MCF 10A (cell line): Measurements from ENCODE around the gene PLA2G2C. TPM values are rescaled to one million over a fixed set of nuclear protein-coding genes. Genes with fewer than 3 reads are reported as not detected.
"Not testable (repeated sequence)": the region's sequence is repeated elsewhere in the genome, so short reads cannot be mapped to it uniquely, and the experiment has no call there.

ENCODE experiments used
- BruUV-seq: library from RNA; stranded (reverse); fragments of 400-500 nt; replicated peaks from 2 replicates; lab custom pipeline; 2021; lab: Mats Ljungman, UMichigan
- CTCF ChIA-PET: fragments of 300-600 bp; sonication (Branson Sonifier 250); formaldehyde crosslinking; extraction: SDS; loops from one replicate; lab custom pipeline; 2021; ENCODE audit warnings: antibody characterized with exemption, inconsistent platforms; lab: Yijun Ruan, JAX
- POLR2A ChIA-PET: fragments of 300-600, 350-650 bp; sonication (Branson Sonifier 250); formaldehyde crosslinking; extraction: SDS; loops from one replicate; lab custom pipeline; 2020; ENCODE audit warnings: antibody characterized with exemption, inconsistent platforms; lab: Yijun Ruan, JAX
- DNase-seq: peaks from one replicate; pipeline ENCODE4 v3.0.0-alpha.2; 2018; ENCODE audit not compliant: unreplicated experiment
- H3K27ac Mint-ChIP-seq: one replicate; pipeline ENCODE4 v1.8.0; 2022; ENCODE audit warnings: mild to moderate bottlenecking, low read depth, mixed read lengths; ENCODE audit not compliant: unreplicated experiment
- H3K27me3 Mint-ChIP-seq: one replicate; pipeline ENCODE4 v1.8.0; 2022; ENCODE audit warnings: mixed read lengths; ENCODE audit not compliant: insufficient read depth, unreplicated experiment
- H3K36me3 Mint-ChIP-seq: one replicate; pipeline ENCODE4 v1.8.0; 2022; ENCODE audit warnings: mild to moderate bottlenecking, moderate library complexity, mixed read lengths; ENCODE audit not compliant: insufficient read depth, unreplicated experiment
- H3K4me1 Mint-ChIP-seq: one replicate; pipeline ENCODE4 v1.8.0; 2022; ENCODE audit warnings: mixed read lengths; ENCODE audit not compliant: insufficient read depth, unreplicated experiment
- H3K4me3 Mint-ChIP-seq: one replicate; pipeline ENCODE4 v1.8.0; 2022; ENCODE audit warnings: mild to moderate bottlenecking, moderate library complexity, mixed read lengths; ENCODE audit not compliant: unreplicated experiment
- H3K9me3 Mint-ChIP-seq: one replicate; pipeline ENCODE4 v1.8.0; 2022; ENCODE audit warnings: mixed read lengths; ENCODE audit not compliant: unreplicated experiment
- intact Hi-C: fragments of 100-400 bp; cut with micrococcal nuclease; formaldehyde crosslinking; loops from 2 replicates; pipeline ENCODE4 v1.14.1; 2022
- total RNA-seq: library from RNA; stranded (reverse); gene quantifications from 2 replicates; pipeline ENCODE4 v1.2.3, GENCODE V29; 2022
- TF ChIP-seq, protein P1 (sequence below): fragments of 200-600 bp; IDR thresholded peaks from one replicate; pipeline ENCODE4 v1.8.0; 2022; ENCODE audit warnings: antibody characterized with exemption, mild to moderate bottlenecking; ENCODE audit not compliant: unreplicated experiment

PLA2G2C gene
- total RNA-seq, 1 experiment from 2014 or later = not detected

DNA sequence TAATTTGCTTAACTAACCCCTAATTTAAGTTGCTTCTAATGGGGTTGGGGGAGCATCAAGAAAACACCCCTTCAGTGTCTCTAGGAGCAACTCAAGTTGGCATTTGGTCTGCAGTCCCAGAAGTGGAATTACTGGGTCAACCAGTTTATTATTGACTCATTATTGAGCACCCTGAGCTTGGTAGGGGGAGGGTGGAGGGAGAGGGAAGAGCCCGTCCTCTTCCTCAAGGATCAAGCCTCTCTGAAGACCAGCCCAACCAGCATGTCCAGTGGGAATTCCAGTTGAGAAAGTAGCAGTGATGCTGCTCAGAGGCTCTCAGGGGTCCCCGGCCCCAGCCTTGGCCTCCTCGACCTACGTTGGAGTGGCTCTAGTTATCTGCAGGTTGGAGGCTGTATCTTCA, 49.3 kb downstream of the PLA2G2C start:
- no peak overlapping the region for H3K27ac Mint-ChIP-seq
- TF ChIP-seq, protein P1, sequence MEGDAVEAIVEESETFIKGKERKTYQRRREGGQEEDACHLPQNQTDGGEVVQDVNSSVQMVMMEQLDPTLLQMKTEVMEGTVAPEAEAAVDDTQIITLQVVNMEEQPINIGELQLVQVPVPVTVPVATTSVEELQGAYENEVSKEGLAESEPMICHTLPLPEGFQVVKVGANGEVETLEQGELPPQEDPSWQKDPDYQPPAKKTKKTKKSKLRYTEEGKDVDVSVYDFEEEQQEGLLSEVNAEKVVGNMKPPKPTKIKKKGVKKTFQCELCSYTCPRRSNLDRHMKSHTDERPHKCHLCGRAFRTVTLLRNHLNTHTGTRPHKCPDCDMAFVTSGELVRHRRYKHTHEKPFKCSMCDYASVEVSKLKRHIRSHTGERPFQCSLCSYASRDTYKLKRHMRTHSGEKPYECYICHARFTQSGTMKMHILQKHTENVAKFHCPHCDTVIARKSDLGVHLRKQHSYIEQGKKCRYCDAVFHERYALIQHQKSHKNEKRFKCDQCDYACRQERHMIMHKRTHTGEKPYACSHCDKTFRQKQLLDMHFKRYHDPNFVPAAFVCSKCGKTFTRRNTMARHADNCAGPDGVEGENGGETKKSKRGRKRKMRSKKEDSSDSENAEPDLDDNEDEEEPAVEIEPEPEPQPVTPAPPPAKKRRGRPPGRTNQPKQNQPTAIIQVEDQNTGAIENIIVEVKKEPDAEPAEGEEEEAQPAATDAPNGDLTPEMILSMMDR = no peak
- no peaks in the 10 kb centered on the region for H3K27me3 Mint-ChIP-seq
- CTCF ChIA-PET = no interaction called here
- POLR2A ChIA-PET = no interaction called here
- no peak for DNase-seq
- no peaks in the 10 kb centered on the region for H3K36me3 Mint-ChIP-seq
- H3K4me3 Mint-ChIP-seq = no peak overlapping the region
- intact Hi-C loops = no loop called here
- peaks cover 7% of the 10 kb centered on the region for H3K9me3 Mint-ChIP-seq
- H3K4me1 Mint-ChIP-seq = peaks cover 6% of the 10 kb centered on the region
- no TSS peak for BruUV-seq

DNA sequence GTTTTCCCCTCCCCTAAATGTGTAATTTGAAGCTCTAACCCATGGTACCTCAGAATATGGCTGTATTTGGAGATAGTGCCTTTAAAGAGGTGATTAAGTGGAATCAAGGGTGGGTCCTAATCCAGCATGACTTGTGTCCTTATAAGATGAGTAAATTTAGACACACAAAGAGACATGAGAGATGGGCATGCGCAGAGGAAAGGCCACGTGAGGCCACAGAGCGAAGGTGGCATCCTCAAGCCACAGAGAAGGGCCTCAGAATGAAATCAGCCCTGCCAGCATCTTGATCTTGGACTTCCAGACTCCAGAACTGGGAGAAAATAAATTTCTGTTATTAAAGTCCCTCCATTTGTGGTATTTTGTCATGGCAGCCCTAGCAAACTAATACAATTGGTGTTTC, 50.1 kb downstream of the PLA2G2C start:
- H3K9me3 Mint-ChIP-seq = peaks cover 7% of the 10 kb centered on the region
- TF ChIP-seq, protein P1 = no peak
- CTCF ChIA-PET = no interaction called here
- H3K4me3 Mint-ChIP-seq = no peak overlapping the region
- no TSS peak for BruUV-seq
- POLR2A ChIA-PET = no interaction called here
- intact Hi-C loops = no loop called here
- H3K27me3 Mint-ChIP-seq = no peaks in the 10 kb centered on the region
- DNase-seq = no peak
- peaks cover 6% of the 10 kb centered on the region for H3K4me1 Mint-ChIP-seq
- no peaks in the 10 kb centered on the region for H3K36me3 Mint-ChIP-seq
- no peak overlapping the region for H3K27ac Mint-ChIP-seq

DNA sequence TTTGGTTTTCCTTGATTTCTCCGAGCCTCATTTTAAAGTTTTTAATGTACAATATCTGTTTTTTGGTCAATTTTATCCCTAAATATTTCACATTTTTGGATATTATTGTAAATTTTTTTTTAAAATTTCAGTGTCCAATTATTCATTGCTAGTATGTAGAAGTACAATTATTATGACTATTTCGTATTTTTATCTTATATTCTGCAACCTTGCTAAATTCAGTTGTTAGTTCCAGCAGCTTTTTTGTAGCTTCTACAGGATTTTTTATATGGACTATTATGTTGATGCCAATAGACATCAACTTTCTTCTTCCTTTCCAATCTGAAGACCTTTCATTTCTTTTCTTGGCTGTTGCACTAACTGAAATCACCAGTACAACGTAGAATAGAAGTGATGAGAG, 51.3 kb downstream of the PLA2G2C start:
- intact Hi-C loops = no loop called here

DNA sequence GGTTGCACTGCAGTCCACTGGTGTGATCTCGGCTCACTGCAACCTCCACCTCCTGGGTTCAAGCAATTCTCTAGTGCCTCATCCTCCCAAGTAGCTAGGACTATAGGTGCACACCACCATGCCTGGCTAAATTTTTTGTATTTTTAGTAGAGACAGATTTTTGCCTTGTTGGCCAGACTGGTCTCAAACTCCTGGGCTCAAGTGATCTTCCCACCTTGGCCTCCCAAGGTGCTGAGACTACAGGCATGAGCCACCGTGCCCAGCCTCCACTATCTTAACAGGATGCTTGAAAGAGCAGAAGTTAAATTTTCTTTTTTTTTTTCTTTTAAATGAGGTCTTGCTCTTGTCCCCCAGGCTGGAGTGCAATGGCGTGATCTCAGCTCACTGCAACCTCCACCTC, 55.8 kb downstream of the PLA2G2C start:
- intact Hi-C loops, H3K36me3 Mint-ChIP-seq, DNase-seq, H3K4me3 Mint-ChIP-seq, H3K4me1 Mint-ChIP-seq, BruUV-seq, H3K9me3 Mint-ChIP-seq, H3K27me3 Mint-ChIP-seq, CTCF ChIA-PET, POLR2A ChIA-PET, H3K27ac Mint-ChIP-seq: not testable (repeated sequence)

More for the DNA sequence above, 51.3 kb downstream of the PLA2G2C start:
- TF ChIP-seq, protein P1 = no peak
- no peak for DNase-seq
- ChIA-PET POLR2A (no interaction called here), CTCF (interaction anchor here (1.3 kb wide), 1 partner anchor 17 kb away, joined by 3 read pairs; no protein-coding TSS in a partner anchor)
- no peak overlapping the region for H3K27ac Mint-ChIP-seq
- H3K27me3 Mint-ChIP-seq = no peaks in the 10 kb centered on the region
- BruUV-seq = no TSS peak
- H3K4me1 Mint-ChIP-seq = peaks cover 6% of the 10 kb centered on the region
- H3K36me3 Mint-ChIP-seq = no peaks in the 10 kb centered on the region
- no peak overlapping the region for H3K4me3 Mint-ChIP-seq
- H3K9me3 Mint-ChIP-seq = peaks cover 7% of the 10 kb centered on the region
